Loucy (cell line): Measurements from ENCODE around the gene TLR5.

Experiments
- H2AFZ ChIP-seq: fragments of 200-600 bp; sonication (generic); 2 replicates; pipeline ENCODE4 v1.6.0; 2016; ENCODE audit warnings: antibody characterized with exemption, mild to moderate bottlenecking, low read length, moderate library complexity
- H3F3A ChIP-seq: fragments of 200-600 bp; 2 replicates; pipeline ENCODE4 v1.6.0; 2016; ENCODE audit warnings: antibody characterized with exemption, low read depth, mild to moderate bottlenecking
- H3K27me3 ChIP-seq: fragments of 200-600 bp; sonication (generic); 2 replicates; pipeline ENCODE4 v1.6.1; 2014; ENCODE audit warnings: low read length, mild to moderate bottlenecking; ENCODE audit not compliant: insufficient read depth, poor library complexity, severe bottlenecking
- H3K36me3 ChIP-seq: fragments of 200-600 bp; sonication (generic); 2 replicates; pipeline ENCODE4 v1.6.1; 2016; ENCODE audit warnings: low read length; ENCODE audit not compliant: insufficient read depth
- H3K4me1 ChIP-seq: fragments of 200-600 bp; sonication (generic); 2 replicates; pipeline ENCODE4 v1.5.1; 2014; ENCODE audit warnings: low read length, mild to moderate bottlenecking; ENCODE audit not compliant: insufficient read depth, poor library complexity, severe bottlenecking
- H3K4me2 ChIP-seq: fragments of 200-600 bp; sonication (generic); 2 replicates; pipeline ENCODE4 v1.6.0; 2014; ENCODE audit warnings: antibody characterized with exemption, low read length, low read depth, mild to moderate bottlenecking; ENCODE audit not compliant: poor library complexity, severe bottlenecking
- H3K4me3 ChIP-seq: fragments of 200-600 bp; sonication (generic); 2 replicates; pipeline ENCODE4 v1.5.1; 2014; ENCODE audit warnings: low read length, mild to moderate bottlenecking, mixed read lengths; ENCODE audit not compliant: poor library complexity, severe bottlenecking
- H3K79me2 ChIP-seq: fragments of 200-600 bp; sonication (generic); 2 replicates; pipeline ENCODE4 v1.6.1; 2014; ENCODE audit warnings: low read length; ENCODE audit not compliant: insufficient read depth
- H3K9ac ChIP-seq: fragments of 200-600 bp; sonication (generic); 2 replicates; pipeline ENCODE4 v1.6.0; 2014; ENCODE audit warnings: mild to moderate bottlenecking, low read depth, low read length, moderate library complexity; ENCODE audit not compliant: poor library complexity, severe bottlenecking
- H3K9me2 ChIP-seq: fragments of 200-600 bp; sonication (generic); replicated peaks from 2 replicates; pipeline ENCODE4 v1.6.1; 2016; ENCODE audit warnings: low read depth, low read length, mixed read lengths
- H3K9me3 ChIP-seq: fragments of 200-600 bp; sonication (generic); 2 replicates; pipeline ENCODE4 v1.6.1; 2014; ENCODE audit warnings: mild to moderate bottlenecking, antibody characterized with exemption, low read length, low read depth; ENCODE audit not compliant: insufficient read depth
- H4K20me1 ChIP-seq: fragments of 200-600 bp; sonication (generic); 2 replicates; pipeline ENCODE4 v1.6.0; 2014; ENCODE audit warnings: antibody characterized with exemption, low read length, mild to moderate bottlenecking; ENCODE audit not compliant: insufficient read depth, poor library complexity, severe bottlenecking
- CTCF ChIP-seq: fragments of 200-600 bp; sonication (generic); conservative IDR thresholded peaks from 2 replicates; pipeline ENCODE4 v1.5.1; 2014; ENCODE audit warnings: mild to moderate bottlenecking, antibody characterized with exemption, low read length
- EZH2phosphoT487 ChIP-seq: fragments of 200-600 bp; IDR thresholded peaks from 2 replicates; pipeline ENCODE4 v1.6.1; 2018; ENCODE audit warnings: antibody characterized with exemption, mild to moderate bottlenecking, moderate library complexity, borderline replicate concordance

TLR5 gene

GRCh38 chr1:223088713-223089240, 54.3 kb downstream of the TLR5 start:
- Histone ChIP-seq H3K9me3 (no peaks in the 10 kb centered on the region), H3K36me3 (no peaks in the 10 kb centered on the region), H3K9ac (no peak overlapping the region), H3K9me2 (no peaks in the 10 kb centered on the region), H3K4me1 (no peaks in the 10 kb centered on the region), H3K4me2 (no peak overlapping the region), H2AFZ (no peak overlapping the region), H4K20me1 (no peaks in the 10 kb centered on the region), H3K79me2 (no peaks in the 10 kb centered on the region), H3K27me3 (no peaks in the 10 kb centered on the region), H3K4me3 (no peak overlapping the region), H3F3A (no peaks in the 10 kb centered on the region)
- TF ChIP-seq EZH2phosphoT487 (no peak), CTCF (no peak)

- no peaks in the 10 kb centered on the region for H3K9me2 ChIP-seq
- no peaks in the 10 kb centered on the region for H3F3A ChIP-seq
- no peak overlapping the region for H3K9ac ChIP-seq
- H3K36me3 ChIP-seq = no peaks in the 10 kb centered on the region
- H3K79me2 ChIP-seq = no peaks in the 10 kb centered on the region
- H4K20me1 ChIP-seq = no peaks in the 10 kb centered on the region
- H3K9me3 ChIP-seq = no peaks in the 10 kb centered on the region
- TF ChIP-seq EZH2phosphoT487 = no peak
- TF ChIP-seq CTCF = no peak
- no peaks in the 10 kb centered on the region for H3K4me1 ChIP-seq
- H2AFZ ChIP-seq = peak overlapping the region; percentile 4
- no peak overlapping the region for H3K4me2 ChIP-seq
- no peaks in the 10 kb centered on the region for H3K27me3 ChIP-seq
- H3K4me3 ChIP-seq = no peak overlapping the region
Observed at GRCh38 chr1:223087291-223088255, 55.5 kb downstream of the TLR5 start.

- no peak overlapping the region for H3K4me3 ChIP-seq
- no peaks in the 10 kb centered on the region for H4K20me1 ChIP-seq
- no peaks in the 10 kb centered on the region for H3K36me3 ChIP-seq
- H3K79me2 ChIP-seq = no peaks in the 10 kb centered on the region
- no peaks in the 10 kb centered on the region for H3K27me3 ChIP-seq
- H3K4me1 ChIP-seq = no peaks in the 10 kb centered on the region
- no peaks in the 10 kb centered on the region for H3F3A ChIP-seq
- TF ChIP-seq EZH2phosphoT487 (no peak), CTCF (no peak)
- H2AFZ ChIP-seq = no peak overlapping the region
- H3K4me2 ChIP-seq = no peak overlapping the region
- no peak overlapping the region for H3K9ac ChIP-seq
- no peaks in the 10 kb centered on the region for H3K9me3 ChIP-seq
- no peaks in the 10 kb centered on the region for H3K9me2 ChIP-seq
Observed at GRCh38 chr1:223084464-223084866, 58.6 kb downstream of the TLR5 start.
